Measurements from ENCODE around the gene LZTS3. TPM values are rescaled to one million over a fixed set of nuclear protein-coding genes. Genes with fewer than 3 reads are reported as not detected.

LZTS3 gene
- total and polyA plus RNA-seq, 2 experiments from 2014 or later: 35.3 to 36.4 TPM

DNA sequence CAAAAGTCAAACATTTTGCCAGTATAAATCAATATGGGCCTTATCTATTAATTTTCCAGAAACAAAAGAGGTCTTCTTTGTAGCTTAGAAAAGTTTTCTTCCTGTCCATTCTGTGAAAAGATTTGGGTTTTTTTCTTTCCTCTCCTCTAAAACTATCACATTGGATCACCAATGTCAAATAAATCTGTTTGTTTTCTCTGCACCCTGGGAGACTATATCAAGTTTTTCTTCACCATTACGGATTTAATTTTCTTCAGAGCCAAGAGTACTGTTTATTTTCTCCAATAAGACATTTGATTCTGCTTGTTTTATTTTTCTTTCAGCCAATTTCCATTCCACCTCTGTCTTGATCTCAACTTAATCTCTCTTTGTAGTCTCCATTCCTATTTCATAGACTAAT lies 1.9 kb upstream of the LZTS3 start:
- peak overlapping the region; percentile 94 for H3K4me3 ChIP-seq
- no peaks in the 10 kb centered on the region for H3K9me3 ChIP-seq (ENCODE audit: low read depth)
- peaks cover 40% of the 10 kb centered on the region for H3K79me2 ChIP-seq
- peak overlapping the region; percentile 94 for H3K4me2 ChIP-seq
- no peak for DNase-seq (ENCODE audit: low spot score)
- no peaks in the 10 kb centered on the region for H3K27me3 ChIP-seq
- H2AFZ ChIP-seq: peak overlapping the region; percentile 93
- no peak for TF ChIP-seq EZH2phosphoT487 (IDR thresholded peaks at IDR 0.05; ENCODE audit: low read depth, severe bottlenecking, unreplicated experiment)
- TF ChIP-seq, protein P1, sequence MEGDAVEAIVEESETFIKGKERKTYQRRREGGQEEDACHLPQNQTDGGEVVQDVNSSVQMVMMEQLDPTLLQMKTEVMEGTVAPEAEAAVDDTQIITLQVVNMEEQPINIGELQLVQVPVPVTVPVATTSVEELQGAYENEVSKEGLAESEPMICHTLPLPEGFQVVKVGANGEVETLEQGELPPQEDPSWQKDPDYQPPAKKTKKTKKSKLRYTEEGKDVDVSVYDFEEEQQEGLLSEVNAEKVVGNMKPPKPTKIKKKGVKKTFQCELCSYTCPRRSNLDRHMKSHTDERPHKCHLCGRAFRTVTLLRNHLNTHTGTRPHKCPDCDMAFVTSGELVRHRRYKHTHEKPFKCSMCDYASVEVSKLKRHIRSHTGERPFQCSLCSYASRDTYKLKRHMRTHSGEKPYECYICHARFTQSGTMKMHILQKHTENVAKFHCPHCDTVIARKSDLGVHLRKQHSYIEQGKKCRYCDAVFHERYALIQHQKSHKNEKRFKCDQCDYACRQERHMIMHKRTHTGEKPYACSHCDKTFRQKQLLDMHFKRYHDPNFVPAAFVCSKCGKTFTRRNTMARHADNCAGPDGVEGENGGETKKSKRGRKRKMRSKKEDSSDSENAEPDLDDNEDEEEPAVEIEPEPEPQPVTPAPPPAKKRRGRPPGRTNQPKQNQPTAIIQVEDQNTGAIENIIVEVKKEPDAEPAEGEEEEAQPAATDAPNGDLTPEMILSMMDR (IDR thresholded peaks at IDR 0.05; ENCODE audit: poor library complexity): no peak
- TF ChIP-seq EZH2 (IDR thresholded peaks at IDR 0.05; ENCODE audit: borderline replicate concordance): no peak
- H3K36me3 ChIP-seq (replicated peaks; ENCODE audit: insufficient read depth, low read depth): no peaks in the 10 kb centered on the region
- H3K9me2 ChIP-seq (replicated peaks; ENCODE audit: insufficient read depth): no peaks in the 10 kb centered on the region
- no peaks in the 10 kb centered on the region for H4K20me1 ChIP-seq (ENCODE audit: insufficient read depth, poor library complexity, severe bottlenecking)
- H3K27ac ChIP-seq: peak overlapping the region; percentile 97
- 9% methylated on average over 1 of the region's 1 CpG for WGBS (ENCODE audit: low lambda C conversion rate, missing lambda C conversion rate)
- H3K4me1 ChIP-seq (ENCODE audit: insufficient read depth): peaks cover 9% of the 10 kb centered on the region

DNA sequence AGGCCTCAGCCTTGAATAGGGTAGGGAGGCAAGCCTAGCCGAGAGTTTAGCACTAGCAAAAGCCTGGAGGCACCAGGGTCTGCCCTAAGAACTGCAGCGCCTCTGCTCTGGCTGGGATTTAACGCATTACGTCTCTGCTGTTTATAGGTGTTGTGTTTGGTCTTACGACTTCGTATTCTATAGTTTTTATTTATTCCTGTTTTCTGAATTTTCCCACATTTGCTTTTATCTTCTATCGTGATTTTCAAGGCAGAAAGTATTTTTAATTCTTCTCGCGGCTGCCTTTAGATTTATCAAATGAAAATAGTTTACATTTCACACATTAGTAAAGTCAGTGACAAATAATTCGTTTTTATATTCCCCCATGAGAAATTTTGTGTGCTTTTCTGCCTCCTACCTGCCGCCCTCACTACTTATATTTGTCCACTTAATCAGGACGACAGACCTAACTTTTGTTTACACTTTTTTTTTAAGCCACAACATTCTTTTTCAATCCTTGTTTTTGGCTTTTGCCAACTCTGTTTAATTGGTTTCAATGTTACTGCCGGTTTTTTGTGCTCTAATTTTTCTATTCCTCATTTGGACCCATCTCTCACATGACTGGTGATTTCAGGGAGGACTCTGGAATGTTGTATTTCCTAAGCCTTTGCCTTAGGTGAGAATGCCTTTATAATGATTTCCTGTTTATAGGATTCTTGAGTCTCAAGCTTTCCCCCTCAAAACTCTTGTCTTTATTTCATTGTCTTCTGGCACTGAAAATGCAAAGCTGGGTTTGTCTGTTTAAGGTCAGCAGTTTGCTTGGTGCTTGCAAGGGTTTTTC lies 1.3 kb upstream of the LZTS3 start:
- peak overlapping the region; percentile 94 for H3K4me2 ChIP-seq
- DNase-seq (ENCODE audit: low spot score): no peak
- peak overlapping the region; percentile 94 for H3K4me3 ChIP-seq
- no peaks in the 10 kb centered on the region for H3K9me2 ChIP-seq (replicated peaks; ENCODE audit: insufficient read depth)
- TF ChIP-seq EZH2phosphoT487 (IDR thresholded peaks at IDR 0.05; ENCODE audit: low read depth, severe bottlenecking, unreplicated experiment): no peak
- TF ChIP-seq, protein P1 (IDR thresholded peaks at IDR 0.05; ENCODE audit: poor library complexity): peak; percentile 9
- H2AFZ ChIP-seq: peak overlapping the region; percentile 93
- no peaks in the 10 kb centered on the region for H3K27me3 ChIP-seq
- no peaks in the 10 kb centered on the region for H3K36me3 ChIP-seq (replicated peaks; ENCODE audit: insufficient read depth, low read depth)
- no peaks in the 10 kb centered on the region for H3K9me3 ChIP-seq (ENCODE audit: low read depth)
- peaks cover 44% of the 10 kb centered on the region for H3K79me2 ChIP-seq
- peaks cover 9% of the 10 kb centered on the region for H3K4me1 ChIP-seq (ENCODE audit: insufficient read depth)
- 4% methylated on average over 13 of the region's 13 CpGs for WGBS (ENCODE audit: low lambda C conversion rate, missing lambda C conversion rate)
- no peaks in the 10 kb centered on the region for H4K20me1 ChIP-seq (ENCODE audit: insufficient read depth, poor library complexity, severe bottlenecking)
- peak overlapping the region; percentile 97 for H3K27ac ChIP-seq

DNA sequence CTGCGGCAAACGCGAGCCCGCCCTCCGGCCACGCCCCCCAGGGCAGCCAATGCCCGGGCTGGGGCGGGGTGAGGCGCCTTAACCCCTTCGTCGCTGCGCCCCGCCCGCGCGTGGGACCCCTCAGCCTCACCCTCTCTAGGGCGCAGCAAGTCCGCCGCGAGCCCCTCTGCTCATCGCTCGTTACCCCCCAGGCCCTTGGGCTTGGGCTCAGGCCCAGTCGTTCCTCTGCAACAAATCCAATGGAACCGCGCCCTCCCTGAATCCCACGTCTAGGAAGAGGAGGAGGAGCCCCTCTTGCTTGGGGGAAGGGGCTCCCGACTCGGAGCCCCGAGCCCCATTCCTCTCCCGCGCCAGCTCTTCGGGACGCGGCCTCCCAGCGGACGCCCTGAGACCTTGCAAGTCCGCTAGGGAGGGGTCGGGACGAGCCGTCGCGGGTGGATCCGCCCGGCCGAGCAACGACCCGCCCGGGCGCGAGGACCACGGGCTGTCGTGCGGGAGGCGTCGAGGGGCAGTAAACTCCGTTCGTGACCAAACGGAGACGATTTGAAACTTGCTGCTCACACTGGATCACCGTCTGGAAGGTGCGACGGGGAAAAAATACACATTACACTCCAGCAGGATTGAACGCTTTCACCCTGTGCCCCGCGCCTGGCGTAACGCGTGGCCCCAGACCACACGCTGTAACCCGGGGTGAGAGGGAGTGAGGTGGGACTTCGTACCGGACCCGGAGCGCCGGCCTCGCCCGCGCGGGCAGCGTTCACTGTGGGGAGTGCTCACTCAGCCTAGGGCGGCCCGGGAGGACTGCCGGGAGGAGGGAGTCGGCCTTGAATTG lies 477 bp upstream of the LZTS3 start:
- no peaks in the 10 kb centered on the region for H3K27me3 ChIP-seq
- H3K4me3 ChIP-seq: peak overlapping the region; percentile 94
- peak; percentile 97 for DNase-seq (ENCODE audit: low spot score)
- peak overlapping the region; percentile 93 for H2AFZ ChIP-seq
- WGBS (ENCODE audit: low lambda C conversion rate, missing lambda C conversion rate): under 1% methylated on average over 53 of the region's 84 CpGs
- H3K9me2 ChIP-seq (replicated peaks; ENCODE audit: insufficient read depth): no peaks in the 10 kb centered on the region
- TF ChIP-seq EZH2phosphoT487 (IDR thresholded peaks at IDR 0.05; ENCODE audit: low read depth, severe bottlenecking, unreplicated experiment) (no peak), EZH2 (IDR thresholded peaks at IDR 0.05; ENCODE audit: borderline replicate concordance) (no peak)
- TF ChIP-seq, protein P1 (IDR thresholded peaks at IDR 0.05; ENCODE audit: poor library complexity): peak; percentile 20
- H3K4me2 ChIP-seq: peak overlapping the region; percentile 94
- peaks cover 44% of the 10 kb centered on the region for H3K79me2 ChIP-seq
- H4K20me1 ChIP-seq (ENCODE audit: insufficient read depth, poor library complexity, severe bottlenecking): no peaks in the 10 kb centered on the region
- H3K4me1 ChIP-seq (ENCODE audit: insufficient read depth): peaks cover 16% of the 10 kb centered on the region
- no peaks in the 10 kb centered on the region for H3K36me3 ChIP-seq (replicated peaks; ENCODE audit: insufficient read depth, low read depth)
- H3K9me3 ChIP-seq (ENCODE audit: low read depth): no peaks in the 10 kb centered on the region
- peak overlapping the region; percentile 97 for H3K27ac ChIP-seq
